ENCODE measurements around the gene ECI1. TPM values are rescaled to one million over a fixed set of nuclear protein-coding genes. Genes with fewer than 3 reads are reported as not detected.

The ECI1 gene
- total RNA-seq, 1 experiment from 2014 or later, result 140 TPM

DNA sequence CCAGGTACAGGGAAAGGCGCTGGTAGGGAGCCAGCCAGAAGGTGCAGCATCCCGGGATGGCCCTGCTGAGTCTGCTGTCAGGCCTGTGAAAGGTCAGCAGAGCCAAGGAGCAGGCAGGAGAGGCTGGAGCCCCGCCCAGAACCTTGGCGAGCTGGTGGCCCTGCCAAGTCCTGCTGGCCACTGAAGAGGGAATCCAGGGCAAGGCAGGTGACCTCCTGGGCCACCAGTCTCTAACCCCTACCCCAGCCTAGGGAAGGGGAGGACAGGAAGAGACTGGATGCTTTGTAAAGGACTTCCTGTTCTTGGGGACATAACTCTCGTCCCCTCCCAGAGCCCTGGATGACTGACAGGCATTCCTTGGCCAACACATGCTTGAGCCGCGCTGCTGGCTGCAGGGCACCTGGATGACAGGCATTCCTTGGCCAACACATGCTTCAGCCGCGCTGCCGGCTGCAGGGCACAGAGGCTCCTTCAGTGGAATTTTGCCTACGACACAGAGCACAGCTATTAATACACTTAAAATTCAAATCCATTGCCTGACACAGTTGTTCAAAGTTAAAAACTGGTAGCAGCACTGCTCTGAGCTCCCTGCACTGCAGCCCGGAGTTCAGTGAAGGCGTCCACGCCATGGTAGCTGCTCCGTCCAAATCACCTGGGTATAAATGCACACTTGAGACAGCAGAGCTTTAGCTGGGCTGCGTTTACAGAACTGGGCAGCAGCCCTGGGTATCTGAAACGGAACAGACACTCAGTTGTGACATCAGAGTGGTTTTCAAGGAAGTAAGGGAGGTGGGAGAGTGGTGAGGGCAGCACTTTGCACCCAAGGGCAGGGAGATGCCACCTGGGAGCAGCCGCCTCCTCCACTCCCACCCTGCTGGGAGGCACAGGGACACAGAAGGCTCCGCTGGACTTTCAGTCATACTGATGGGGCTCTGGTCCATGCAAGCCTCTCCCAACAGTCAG, 38.7 kb downstream of the ECI1 start:
- peak; percentile 34 for TF ChIP-seq POLR2A (IDR thresholded peaks at IDR 0.05; ENCODE audit: borderline replicate concordance, extremely low read depth, insufficient read depth, insufficient read length)
- TF ChIP-seq ZFX (IDR thresholded peaks at IDR 0.05), result no peak
- TF ChIP-seq, protein P1, sequence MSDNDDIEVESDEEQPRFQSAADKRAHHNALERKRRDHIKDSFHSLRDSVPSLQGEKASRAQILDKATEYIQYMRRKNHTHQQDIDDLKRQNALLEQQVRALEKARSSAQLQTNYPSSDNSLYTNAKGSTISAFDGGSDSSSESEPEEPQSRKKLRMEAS (IDR thresholded peaks at IDR 0.05), result no peak
- no peak for TF ChIP-seq SIN3A (IDR thresholded peaks at IDR 0.05; ENCODE audit: low read depth)
- POLR2A ChIA-PET, result no interaction called here
- DNase-seq (ENCODE audit: low read depth, low spot score), result no peak

DNA sequence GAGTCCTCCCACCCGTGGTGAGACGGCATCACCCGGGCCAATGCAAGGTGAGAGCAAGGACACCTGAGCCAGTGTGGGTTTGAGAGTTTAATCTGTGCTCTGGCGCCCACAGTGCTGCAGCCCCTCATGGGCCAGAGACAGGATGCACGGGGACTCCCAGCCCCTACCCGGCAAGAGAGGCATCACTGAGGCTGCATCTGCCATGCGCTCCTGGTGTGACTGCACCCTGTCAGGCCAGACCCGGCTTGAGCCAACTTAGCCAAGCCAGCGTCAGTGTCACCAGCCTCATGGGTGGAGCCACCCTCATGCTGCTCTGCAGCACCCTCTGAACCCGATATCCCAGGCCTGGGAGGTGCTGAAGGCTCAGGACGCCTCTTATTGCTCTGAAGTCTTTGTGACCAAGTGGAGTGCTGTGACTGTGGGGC, 39.5 kb downstream of the ECI1 start:
- Histone ChIP-seq H3K36me3 (ENCODE audit: control insufficient read depth in 1 of 2, insufficient read depth in 2 of 2, low read length in 2 of 2) (peaks cover 4 to 29% of the 10 kb centered on the region in 2 experiments; a peak in 3 of 4 replicates), H4K20me1 (ENCODE audit: insufficient read depth) (peaks cover 9% of the 10 kb centered on the region; the same call in 1 of the 2 replicates), H3K27me3 (ENCODE audit: insufficient read depth, low read length) (no peaks in the 10 kb centered on the region), H3K9me2 (ENCODE audit: insufficient read depth) (no peaks in the 10 kb centered on the region), H2AFZ (ENCODE audit: low read depth, low read length, poor library complexity, severe bottlenecking) (no peak overlapping the region), H3K27ac (ENCODE audit: low read depth, low read length) (peak overlapping the region; percentile 98), H3K4me1 (ENCODE audit: control insufficient read depth in 1 of 2, insufficient read depth in 2 of 2, low read length in 2 of 2) (peaks cover 23 to 38% of the 10 kb centered on the region in 2 experiments), H3K4me3 (replicated peaks in 1 of 2; ENCODE audit: low read depth in 1 of 2, low read length in 2 of 2) (no peak overlapping the region), H3K79me2 (ENCODE audit: insufficient read depth, low read length) (peaks cover 39% of the 10 kb centered on the region), H3K4me2 (ENCODE audit: low read length) (peak overlapping the region; percentile 99), H3K9me3 (ENCODE audit: control insufficient read depth in 1 of 2, insufficient read depth in 1 of 2, low read depth in 1 of 2, low read length in 2 of 2) (no peaks in the 10 kb centered on the region), H3K9ac (ENCODE audit: low read length) (peak overlapping the region; percentile 92)
- ChIA-PET RAD21 (ENCODE audit: low non-redundant PET in 1 of 2, low total read pairs in 2 of 2, uncharacterized antibody in 2 of 2, unreplicated experiment in 2 of 2) (no interaction called here), POLR2A (no interaction called here), CTCF (no interaction called here)
- intact Hi-C loops (cut with micrococcal nuclease), result no loop called here
- BruUV-seq (replicated peaks), result no TSS peak
- no peak for DNase-seq (ENCODE audit: low read depth, low spot score)
- no peak for TF ChIP-seq POLR2AphosphoS5 (IDR thresholded peaks at IDR 0.05; ENCODE audit: low read depth, low read length)
- TF ChIP-seq EGR1 (IDR thresholded peaks at IDR 0.05; ENCODE audit: low read depth), result no peak
- TF ChIP-seq, protein P2, sequence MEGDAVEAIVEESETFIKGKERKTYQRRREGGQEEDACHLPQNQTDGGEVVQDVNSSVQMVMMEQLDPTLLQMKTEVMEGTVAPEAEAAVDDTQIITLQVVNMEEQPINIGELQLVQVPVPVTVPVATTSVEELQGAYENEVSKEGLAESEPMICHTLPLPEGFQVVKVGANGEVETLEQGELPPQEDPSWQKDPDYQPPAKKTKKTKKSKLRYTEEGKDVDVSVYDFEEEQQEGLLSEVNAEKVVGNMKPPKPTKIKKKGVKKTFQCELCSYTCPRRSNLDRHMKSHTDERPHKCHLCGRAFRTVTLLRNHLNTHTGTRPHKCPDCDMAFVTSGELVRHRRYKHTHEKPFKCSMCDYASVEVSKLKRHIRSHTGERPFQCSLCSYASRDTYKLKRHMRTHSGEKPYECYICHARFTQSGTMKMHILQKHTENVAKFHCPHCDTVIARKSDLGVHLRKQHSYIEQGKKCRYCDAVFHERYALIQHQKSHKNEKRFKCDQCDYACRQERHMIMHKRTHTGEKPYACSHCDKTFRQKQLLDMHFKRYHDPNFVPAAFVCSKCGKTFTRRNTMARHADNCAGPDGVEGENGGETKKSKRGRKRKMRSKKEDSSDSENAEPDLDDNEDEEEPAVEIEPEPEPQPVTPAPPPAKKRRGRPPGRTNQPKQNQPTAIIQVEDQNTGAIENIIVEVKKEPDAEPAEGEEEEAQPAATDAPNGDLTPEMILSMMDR (IDR thresholded peaks at IDR 0.05 in 2 of 3, conservative IDR thresholded peaks at IDR 0.05 in 1 of 3; ENCODE audit: borderline replicate concordance in 1 of 3, insufficient read depth in 1 of 3, low read depth in 2 of 3, low read length in 2 of 3), result no peak
- TF ChIP-seq, protein P3, sequence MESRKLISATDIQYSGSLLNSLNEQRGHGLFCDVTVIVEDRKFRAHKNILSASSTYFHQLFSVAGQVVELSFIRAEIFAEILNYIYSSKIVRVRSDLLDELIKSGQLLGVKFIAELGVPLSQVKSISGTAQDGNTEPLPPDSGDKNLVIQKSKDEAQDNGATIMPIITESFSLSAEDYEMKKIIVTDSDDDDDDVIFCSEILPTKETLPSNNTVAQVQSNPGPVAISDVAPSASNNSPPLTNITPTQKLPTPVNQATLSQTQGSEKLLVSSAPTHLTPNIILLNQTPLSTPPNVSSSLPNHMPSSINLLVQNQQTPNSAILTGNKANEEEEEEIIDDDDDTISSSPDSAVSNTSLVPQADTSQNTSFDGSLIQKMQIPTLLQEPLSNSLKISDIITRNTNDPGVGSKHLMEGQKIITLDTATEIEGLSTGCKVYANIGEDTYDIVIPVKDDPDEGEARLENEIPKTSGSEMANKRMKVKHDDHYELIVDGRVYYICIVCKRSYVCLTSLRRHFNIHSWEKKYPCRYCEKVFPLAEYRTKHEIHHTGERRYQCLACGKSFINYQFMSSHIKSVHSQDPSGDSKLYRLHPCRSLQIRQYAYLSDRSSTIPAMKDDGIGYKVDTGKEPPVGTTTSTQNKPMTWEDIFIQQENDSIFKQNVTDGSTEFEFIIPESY (IDR thresholded peaks at IDR 0.05; ENCODE audit: extremely low read depth, insufficient replicate concordance, low read length), result no peak
- TF ChIP-seq, protein P1 (IDR thresholded peaks at IDR 0.05), result no peak
- no peak for TF ChIP-seq SIN3A (IDR thresholded peaks at IDR 0.05; ENCODE audit: low read depth)
- no peak for TF ChIP-seq YY1 (IDR thresholded peaks at IDR 0.05; ENCODE audit: extremely low read depth, insufficient replicate concordance, low read depth, low read length)
- no peak for TF ChIP-seq ZNF274 (IDR thresholded peaks at IDR 0.05; ENCODE audit: low read depth, low read length)
- no peak for ATAC-seq

More for the DNA sequence above, 38.7 kb downstream of the ECI1 start:
- intact Hi-C loops (cut with micrococcal nuclease), result no loop called here
- Histone ChIP-seq H3K9me2 (ENCODE audit: insufficient read depth) (no peaks in the 10 kb centered on the region), H3K27me3 (ENCODE audit: insufficient read depth, low read length) (no peaks in the 10 kb centered on the region), H3K79me2 (ENCODE audit: insufficient read depth, low read length) (peaks cover 37% of the 10 kb centered on the region), H3K4me3 (replicated peaks in 1 of 2; ENCODE audit: low read depth in 1 of 2, low read length in 2 of 2) (peak overlapping the region; percentile 62 to 84), H3K9me3 (ENCODE audit: control insufficient read depth in 1 of 2, insufficient read depth in 1 of 2, low read depth in 1 of 2, low read length in 2 of 2) (no peaks in the 10 kb centered on the region), H2AFZ (ENCODE audit: low read depth, low read length, poor library complexity, severe bottlenecking) (no peak overlapping the region), H3K36me3 (ENCODE audit: control insufficient read depth in 1 of 2, insufficient read depth in 2 of 2, low read length in 2 of 2) (peaks cover 2 to 22% of the 10 kb centered on the region in 2 experiments; a peak in 2 of 4 replicates), H3K9ac (ENCODE audit: low read length) (peak overlapping the region; percentile 92), H3K27ac (ENCODE audit: low read depth, low read length) (peak overlapping the region; percentile 98), H3K4me1 (ENCODE audit: control insufficient read depth in 1 of 2, insufficient read depth in 2 of 2, low read length in 2 of 2) (peaks cover 23 to 37% of the 10 kb centered on the region in 2 experiments), H3K4me2 (ENCODE audit: low read length) (peak overlapping the region; percentile 99), H4K20me1 (ENCODE audit: insufficient read depth) (peaks cover 9% of the 10 kb centered on the region; the same call in 1 of the 2 replicates)
- TSS peak; percentile 82 for BruUV-seq (replicated peaks)
- ChIA-PET CTCF (no interaction called here), RAD21 (ENCODE audit: low non-redundant PET in 1 of 2, low total read pairs in 2 of 2, uncharacterized antibody in 2 of 2, unreplicated experiment in 2 of 2) (no interaction called here)
- ATAC-seq, result no peak

All from HCT116 (cell line).